Mucosa of rectum (tissue), 2 donors: ENCODE data around the gene PPARA.

Source experiments
- H3K27ac ChIP-seq, 2 donors: one replicate each; pipeline ENCODE4 v1.7.0; 2013; ENCODE audit warnings: inconsistent platforms in 2 of 2, low read depth in 2 of 2, low read length in 2 of 2
- H3K27me3 ChIP-seq, 2 donors: one replicate each; pipeline ENCODE4 v1.7.0; 2013; ENCODE audit warnings: low read length in 2 of 2; ENCODE audit not compliant: control insufficient read depth in 2 of 2, insufficient read depth in 2 of 2
- H3K36me3 ChIP-seq, 2 donors: one replicate each; pipeline ENCODE4 v1.7.0; 2013; ENCODE audit warnings: low read length in 2 of 2; ENCODE audit not compliant: control insufficient read depth in 2 of 2, insufficient read depth in 2 of 2
- H3K4me1 ChIP-seq, 2 donors: one replicate each; pipeline ENCODE4 v1.7.0; 2013; ENCODE audit warnings: low read length in 2 of 2, mild to moderate bottlenecking in 1 of 2; ENCODE audit not compliant: control insufficient read depth in 2 of 2, insufficient read depth in 2 of 2
- H3K4me3 ChIP-seq, 2 donors: one replicate each; pipeline ENCODE4 v1.7.0; 2013; ENCODE audit warnings: low read length in 2 of 2
- H3K9ac ChIP-seq, 2 donors: one replicate each; pipeline ENCODE4 v1.7.0; 2013; ENCODE audit warnings: low read length in 2 of 2, low read depth in 1 of 2, mild to moderate bottlenecking in 1 of 2
- H3K9me3 ChIP-seq, 2 donors: one replicate each; pipeline ENCODE4 v1.7.0; 2013; ENCODE audit warnings: low read length in 2 of 2; ENCODE audit not compliant: control insufficient read depth in 2 of 2
- donor health status: healthy.
- donor health status: Normal muscosa, but diverticular disease.

PPARA gene

DNA sequence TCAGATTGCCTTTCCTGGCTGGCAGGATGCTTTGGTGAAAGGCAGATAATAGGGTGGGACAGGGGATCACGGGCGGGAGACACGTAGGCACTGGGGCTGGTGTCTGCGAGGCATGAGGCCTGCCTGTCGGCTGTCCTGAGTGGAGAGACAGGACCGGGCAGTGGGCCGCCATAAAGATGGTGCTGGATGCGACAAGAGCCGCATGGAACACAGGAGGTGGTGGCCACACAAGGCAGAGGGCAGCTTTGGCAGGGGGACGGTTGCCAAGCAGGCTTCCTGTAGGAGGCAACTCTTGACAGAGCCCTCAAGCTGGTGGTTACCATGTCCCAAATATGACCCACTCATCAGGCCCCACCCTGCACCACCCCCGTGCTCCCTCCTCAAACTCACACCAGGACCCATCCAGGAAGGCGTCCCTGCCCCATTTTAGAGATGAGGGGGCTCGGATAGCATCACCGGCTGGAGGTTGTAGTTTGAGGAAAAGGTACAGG, 4.9 kb upstream of the PPARA start:
- no peaks in the 10 kb centered on the region for H3K36me3 ChIP-seq
- H3K4me3 ChIP-seq: no peak overlapping the region
- H3K9ac ChIP-seq: no peak overlapping the region
- no peaks in the 10 kb centered on the region for H3K27me3 ChIP-seq
- H3K9me3 ChIP-seq: no peaks in the 10 kb centered on the region
- no peak overlapping the region for H3K27ac ChIP-seq
- H3K4me1 ChIP-seq: peaks cover 19 to 22% of the 10 kb centered on the region in 2 donors

DNA sequence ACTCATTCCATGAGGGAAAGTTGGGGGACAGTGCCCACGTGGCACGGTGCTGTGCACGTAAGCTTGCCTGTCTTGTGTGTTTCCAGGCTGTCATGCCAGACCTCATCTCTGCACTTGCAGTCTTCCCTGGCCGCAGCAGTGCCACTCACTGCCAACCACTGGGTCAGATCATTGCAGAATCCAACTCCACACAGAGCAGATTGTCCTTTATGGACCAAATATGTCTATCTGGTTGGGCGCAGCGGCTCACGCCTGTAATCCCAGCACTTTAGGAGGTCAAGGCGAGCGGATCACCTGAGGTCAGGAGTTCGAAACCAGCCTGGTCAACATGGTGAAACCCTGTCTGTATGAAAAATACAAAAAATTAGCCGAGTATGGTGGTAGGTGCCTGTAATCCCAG, 4.4 kb upstream of the PPARA start:
- H3K4me1 ChIP-seq: peaks cover 19 to 22% of the 10 kb centered on the region in 2 donors
- H3K9ac ChIP-seq: no peak overlapping the region

GRCh38 chr22:46146329-46146728, 4.0 kb upstream of the PPARA start:
- H3K36me3 ChIP-seq: no peaks in the 10 kb centered on the region
- no peaks in the 10 kb centered on the region for H3K27me3 ChIP-seq
- no peak overlapping the region for H3K27ac ChIP-seq
- H3K9ac ChIP-seq: no peak overlapping the region
- no peaks in the 10 kb centered on the region for H3K9me3 ChIP-seq
- no peak overlapping the region for H3K4me3 ChIP-seq
- peaks cover 19 to 22% of the 10 kb centered on the region in 2 donors for H3K4me1 ChIP-seq

More for the DNA sequence above, 4.4 kb upstream of the PPARA start:
- Histone ChIP-seq H3K27me3 (no peaks in the 10 kb centered on the region), H3K36me3 (no peaks in the 10 kb centered on the region), H3K9me3 (no peaks in the 10 kb centered on the region), H3K4me3 (no peak overlapping the region), H3K27ac (no peak overlapping the region)

- Histone ChIP-seq H3K36me3 (no peaks in the 10 kb centered on the region), H3K9ac (no peak overlapping the region), H3K4me1 (peaks cover 22 to 25% of the 10 kb centered on the region in 2 donors), H3K4me3 (no peak overlapping the region), H3K27me3 (no peaks in the 10 kb centered on the region), H3K9me3 (no peaks in the 10 kb centered on the region), H3K27ac (no peak overlapping the region)
Measured at GRCh38 chr22:46147061-46147460, 3.3 kb upstream of the PPARA start.

DNA sequence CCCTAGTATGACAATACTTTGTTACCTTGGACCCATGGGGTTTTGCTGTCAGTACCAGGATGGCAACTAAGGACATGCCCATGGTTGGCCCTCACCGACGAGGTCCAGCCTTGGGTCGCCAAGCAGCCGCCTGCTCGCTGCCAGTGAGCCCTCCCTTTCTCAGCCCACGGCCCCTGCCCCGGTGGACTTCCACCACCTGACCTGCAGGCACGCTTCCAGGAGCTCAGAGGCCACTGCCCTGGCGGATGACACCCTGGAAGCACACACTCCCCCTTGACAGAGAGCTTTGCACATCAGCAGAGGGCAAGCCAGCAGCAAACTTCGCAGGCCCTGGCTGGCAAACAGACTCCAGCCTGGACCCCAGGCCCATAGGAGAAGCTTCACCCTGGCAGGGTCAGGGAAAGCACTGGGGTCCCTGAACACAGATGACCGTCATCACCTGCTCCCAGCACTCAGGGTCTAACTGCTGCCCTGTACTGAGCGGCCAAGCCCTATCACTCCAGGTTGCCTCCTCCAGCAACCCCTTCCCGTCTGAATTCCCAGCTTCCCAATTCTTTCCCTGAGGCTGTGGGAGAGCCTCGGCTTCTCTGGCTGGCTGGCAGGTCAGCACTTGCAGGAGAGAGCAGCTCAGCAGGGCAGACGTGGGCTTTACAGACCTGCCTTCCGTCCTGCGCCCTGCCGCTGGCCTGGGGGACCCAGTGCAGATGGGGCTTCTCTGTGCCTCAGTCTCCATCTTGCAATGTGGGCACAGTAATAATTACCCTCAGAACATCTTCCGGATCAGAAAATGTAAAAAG, 2.7 kb upstream of the PPARA start:
- peak overlapping the region in 1 of 2 donors; percentile 49 for H3K9ac ChIP-seq
- H3K36me3 ChIP-seq: peaks cover 0 to 3% of the 10 kb centered on the region in 2 donors
- peaks cover 26 to 30% of the 10 kb centered on the region in 2 donors for H3K4me1 ChIP-seq
- peak overlapping the region; percentile 64 to 95 for H3K27ac ChIP-seq
- no peak overlapping the region for H3K4me3 ChIP-seq
- no peaks in the 10 kb centered on the region for H3K9me3 ChIP-seq
- no peaks in the 10 kb centered on the region for H3K27me3 ChIP-seq

DNA sequence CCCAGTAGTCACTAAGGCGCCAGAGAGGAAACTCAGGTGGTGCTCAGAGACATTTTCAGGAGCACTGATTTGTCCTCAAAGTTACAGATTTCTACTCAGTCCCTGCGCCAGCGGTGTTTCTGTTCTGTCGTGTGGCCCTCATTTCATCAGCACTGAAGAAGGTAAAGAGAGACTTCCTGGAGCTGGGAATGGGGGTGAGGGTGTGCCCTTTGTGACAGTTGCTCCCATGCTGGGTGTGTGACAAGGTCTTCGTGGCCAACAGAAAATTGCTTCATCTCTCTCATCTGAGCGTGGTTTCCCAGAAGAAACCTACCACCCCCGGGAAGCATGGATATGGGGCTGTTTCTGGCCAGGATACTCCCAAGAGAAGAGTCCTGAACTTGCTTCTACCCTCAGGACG, 2.0 kb upstream of the PPARA start:
- Histone ChIP-seq H3K27me3 (no peaks in the 10 kb centered on the region), H3K9me3 (no peaks in the 10 kb centered on the region), H3K4me1 (peaks cover 26 to 32% of the 10 kb centered on the region in 2 donors), H3K27ac (peak overlapping the region; percentile 95 to 96), H3K36me3 (peaks cover 0 to 3% of the 10 kb centered on the region in 2 donors), H3K4me3 (peak overlapping the region in 1 of 2 donors; percentile 74), H3K9ac (peak overlapping the region in 1 of 2 donors; percentile 49)

- peak overlapping the region; percentile 95 to 96 for H3K27ac ChIP-seq
- peak overlapping the region; percentile 80 to 81 for H3K9ac ChIP-seq
- H3K27me3 ChIP-seq: no peaks in the 10 kb centered on the region
- no peaks in the 10 kb centered on the region for H3K9me3 ChIP-seq
- H3K36me3 ChIP-seq: peaks cover 0 to 6% of the 10 kb centered on the region in 2 donors
- peak overlapping the region; percentile 74 to 80 for H3K4me3 ChIP-seq
- H3K4me1 ChIP-seq: peaks cover 26 to 32% of the 10 kb centered on the region in 2 donors
Measured at GRCh38 chr22:46148816-46149511, 1.4 kb upstream of the PPARA start.

DNA sequence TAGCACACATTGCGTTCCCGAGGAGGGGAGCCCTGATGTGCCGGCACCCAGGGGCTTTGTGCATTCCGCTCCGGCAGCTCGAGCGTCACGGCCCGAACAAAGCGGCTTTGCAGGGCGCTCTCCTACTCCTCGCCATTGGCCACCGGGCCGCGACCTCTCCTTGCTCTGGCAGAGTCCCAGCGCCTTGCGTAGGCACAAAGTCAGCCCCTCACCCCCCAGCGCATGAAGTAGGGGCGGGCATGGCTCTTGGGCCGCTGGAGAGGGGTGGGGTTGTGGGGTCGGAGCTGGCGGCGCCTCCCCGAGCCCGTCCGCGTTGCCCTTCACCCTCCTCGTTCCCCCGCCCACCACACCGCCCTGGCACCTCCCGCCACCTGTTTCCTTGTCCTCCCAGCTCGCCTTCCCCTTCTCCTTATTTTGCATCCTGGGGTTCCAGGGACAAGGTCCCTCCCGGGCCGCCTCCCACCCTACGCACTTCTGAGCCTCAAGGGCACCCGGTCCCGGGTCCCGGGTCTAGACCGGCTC, 753 bp upstream of the PPARA start:
- H3K9ac ChIP-seq: peak overlapping the region; percentile 80 to 81

DNA sequence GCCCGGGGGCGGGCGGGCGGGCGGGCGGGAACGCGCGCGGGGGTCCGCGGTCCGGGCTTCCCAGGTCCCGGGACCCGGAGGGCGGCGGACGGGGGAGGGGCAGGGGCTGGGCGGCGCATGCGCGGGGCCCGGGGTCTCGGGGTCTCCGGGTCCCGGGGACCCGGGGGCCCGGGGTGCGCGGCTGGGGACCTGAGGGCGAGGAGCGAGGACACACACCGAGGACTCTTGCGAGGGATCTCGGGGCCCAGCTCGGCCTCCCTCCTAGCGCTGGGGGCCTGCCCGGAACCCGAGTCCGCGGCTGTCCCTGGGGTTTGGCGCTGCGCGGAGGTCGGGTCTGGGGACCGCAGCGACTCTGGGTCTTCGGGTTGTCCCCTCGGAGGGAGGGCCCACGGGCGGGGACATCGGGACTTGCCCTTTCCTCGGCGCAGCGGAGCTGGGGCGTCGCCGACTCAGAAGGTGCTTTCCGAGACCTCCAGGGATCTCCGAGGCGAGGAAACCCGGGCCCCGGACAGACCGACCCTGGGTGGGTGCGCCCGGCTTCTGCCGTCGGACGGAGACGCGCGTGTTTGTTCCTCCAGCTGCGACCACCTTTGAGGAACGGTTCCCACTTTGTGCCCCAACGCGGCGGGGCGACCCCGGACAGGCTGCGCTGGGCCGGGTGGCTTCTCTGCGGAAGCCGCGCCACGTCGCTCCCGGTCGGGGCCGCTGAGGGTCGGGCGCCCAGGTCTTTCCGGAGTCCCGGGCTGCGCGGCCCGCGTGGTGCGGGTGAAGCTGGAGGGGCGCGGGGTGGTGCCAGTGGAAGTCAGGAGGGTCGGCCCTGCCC, 540 bp downstream of the PPARA start:
- Histone ChIP-seq H3K27me3 (no peaks in the 10 kb centered on the region), H3K9me3 (no peaks in the 10 kb centered on the region), H3K27ac (peak overlapping the region; percentile 91 to 92), H3K9ac (peak overlapping the region; percentile 93 to 96), H3K36me3 (peaks cover 0 to 13% of the 10 kb centered on the region in 2 donors), H3K4me1 (peaks cover 26 to 32% of the 10 kb centered on the region in 2 donors), H3K4me3 (peak overlapping the region; percentile 84 to 89)

More for the DNA sequence above, 753 bp upstream of the PPARA start:
- Histone ChIP-seq H3K4me3 (peak overlapping the region; percentile 74 to 80), H3K27ac (peak overlapping the region; percentile 95 to 96), H3K4me1 (peaks cover 26 to 32% of the 10 kb centered on the region in 2 donors), H3K9me3 (no peaks in the 10 kb centered on the region), H3K36me3 (peaks cover 0 to 9% of the 10 kb centered on the region in 2 donors), H3K27me3 (no peaks in the 10 kb centered on the region)
